Measurements from ENCODE around the gene ILDR1.

The ILDR1 gene

DNA sequence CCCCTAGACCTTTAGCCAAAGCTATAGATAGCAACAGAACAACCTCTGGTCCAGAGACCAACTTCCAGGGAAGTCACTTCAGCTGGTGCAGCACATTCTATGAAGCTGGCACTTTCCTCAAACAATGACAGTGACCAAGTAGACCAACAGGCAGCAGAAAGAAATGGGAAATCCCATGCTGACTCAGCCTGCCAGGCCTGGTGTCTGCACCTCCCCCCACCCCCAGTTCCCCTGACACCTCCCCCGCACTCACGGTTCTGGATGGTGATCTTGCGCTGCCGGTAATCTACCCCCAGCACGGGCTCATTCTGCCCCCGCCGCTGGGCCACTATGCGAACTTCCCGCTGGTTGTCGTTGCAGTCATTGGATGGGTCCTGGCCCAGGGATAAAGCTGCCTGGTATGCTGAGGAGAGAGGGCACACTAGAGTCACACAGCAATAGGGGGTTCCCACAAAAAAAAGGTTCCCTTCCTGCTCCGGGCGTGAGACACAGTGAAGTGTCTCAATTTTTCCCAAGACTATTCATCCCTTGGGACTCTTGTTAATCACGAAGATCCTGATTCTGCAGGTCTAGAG, 17.0 kb downstream of the ILDR1 start:
- H3K9ac ChIP-seq (ENCODE audit: insufficient read length, low read depth) = no peak overlapping the region
- no peak for TF ChIP-seq YY1 (IDR thresholded peaks at IDR 0.05; ENCODE audit: insufficient read depth, insufficient read length)
- TF ChIP-seq ZNF274 (IDR thresholded peaks at IDR 0.05; ENCODE audit: low read depth, low read length) = no peak
- no peak for DNase-seq (ENCODE audit: low read depth, low spot score)
- H3K9me3 ChIP-seq (ENCODE audit: insufficient read depth, low read length) = no peaks in the 10 kb centered on the region
- no peak overlapping the region for H3K4me3 ChIP-seq (ENCODE audit: insufficient read length, low read depth)
- peaks cover 2% of the 10 kb centered on the region for H3K4me1 ChIP-seq (ENCODE audit: insufficient read depth, insufficient read length)
- no peaks in the 10 kb centered on the region for H3K36me3 ChIP-seq (ENCODE audit: insufficient read depth, insufficient read length, low read length)
- H3K27me3 ChIP-seq (ENCODE audit: insufficient read depth, insufficient read length) = no peaks in the 10 kb centered on the region

GRCh38 chr3:122004107-122004506, 17.9 kb downstream of the ILDR1 start:
- Histone ChIP-seq H3K4me1 (ENCODE audit: insufficient read depth, insufficient read length) (peaks cover 2% of the 10 kb centered on the region), H3K4me3 (ENCODE audit: insufficient read length, low read depth) (no peak overlapping the region), H3K9ac (ENCODE audit: insufficient read length, low read depth) (no peak overlapping the region), H3K9me3 (ENCODE audit: insufficient read depth, low read length) (no peaks in the 10 kb centered on the region), H3K36me3 (ENCODE audit: insufficient read depth, insufficient read length, low read length) (no peaks in the 10 kb centered on the region), H3K27me3 (ENCODE audit: insufficient read depth, insufficient read length) (no peaks in the 10 kb centered on the region)
- no peak for TF ChIP-seq YY1 (IDR thresholded peaks at IDR 0.05; ENCODE audit: insufficient read depth, insufficient read length)
- TF ChIP-seq SUZ12 (IDR thresholded peaks at IDR 0.05; ENCODE audit: extremely low read depth, insufficient read depth, insufficient read length) = no peak
- TF ChIP-seq ZNF274 (IDR thresholded peaks at IDR 0.05; ENCODE audit: low read depth, low read length) = no peak
- no peak for DNase-seq (ENCODE audit: low read depth, low spot score)

GRCh38 chr3:122003606-122004005, 18.4 kb downstream of the ILDR1 start:
- H3K9me3 ChIP-seq (ENCODE audit: insufficient read depth, low read length) = no peaks in the 10 kb centered on the region
- H3K4me3 ChIP-seq (ENCODE audit: insufficient read length, low read depth) = no peak overlapping the region
- H3K27me3 ChIP-seq (ENCODE audit: insufficient read depth, insufficient read length) = no peaks in the 10 kb centered on the region
- H3K4me1 ChIP-seq (ENCODE audit: insufficient read depth, insufficient read length) = peaks cover 2% of the 10 kb centered on the region
- no peak for DNase-seq (ENCODE audit: low read depth, low spot score)
- no peak overlapping the region for H3K9ac ChIP-seq (ENCODE audit: insufficient read length, low read depth)
- no peak for TF ChIP-seq YY1 (IDR thresholded peaks at IDR 0.05; ENCODE audit: insufficient read depth, insufficient read length)
- no peaks in the 10 kb centered on the region for H3K36me3 ChIP-seq (ENCODE audit: insufficient read depth, insufficient read length, low read length)

DNA sequence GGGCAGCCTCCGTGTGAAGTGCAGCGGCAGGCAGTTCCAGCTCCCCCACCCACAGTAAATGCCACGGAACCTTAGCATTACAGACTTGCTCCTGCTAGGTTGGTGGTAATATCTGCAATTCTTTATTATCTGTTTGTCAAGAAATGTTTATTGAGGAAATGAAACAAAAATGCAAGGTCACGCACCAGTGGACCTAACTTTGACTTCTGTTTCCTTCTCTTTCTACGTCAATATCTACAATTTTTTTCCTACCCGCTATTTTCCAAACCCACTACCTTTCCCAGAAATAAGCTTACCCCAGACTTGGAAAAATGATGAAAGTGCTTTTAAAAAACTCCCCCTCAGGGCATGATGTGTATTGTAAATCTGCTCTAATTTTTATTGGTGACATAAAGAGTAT, 18.9 kb downstream of the ILDR1 start:
- no peak for DNase-seq (ENCODE audit: low read depth, low spot score)
- Histone ChIP-seq H3K4me1 (ENCODE audit: insufficient read depth, insufficient read length) (peaks cover 2% of the 10 kb centered on the region), H3K9ac (ENCODE audit: insufficient read length, low read depth) (no peak overlapping the region), H3K4me3 (ENCODE audit: insufficient read length, low read depth) (no peak overlapping the region), H3K9me3 (ENCODE audit: insufficient read depth, low read length) (no peaks in the 10 kb centered on the region), H3K27me3 (ENCODE audit: insufficient read depth, insufficient read length) (no peaks in the 10 kb centered on the region), H3K36me3 (ENCODE audit: insufficient read depth, insufficient read length, low read length) (no peaks in the 10 kb centered on the region)
- no peak for TF ChIP-seq SUZ12 (IDR thresholded peaks at IDR 0.05; ENCODE audit: extremely low read depth, insufficient read depth, insufficient read length)
- TF ChIP-seq ZNF274 (IDR thresholded peaks at IDR 0.05; ENCODE audit: low read depth, low read length) = no peak
- TF ChIP-seq YY1 (IDR thresholded peaks at IDR 0.05; ENCODE audit: insufficient read depth, insufficient read length) = no peak

GRCh38 chr3:122002611-122003010, 19.4 kb downstream of the ILDR1 start:
- Histone ChIP-seq H3K4me3 (ENCODE audit: insufficient read length, low read depth) (no peak overlapping the region), H3K4me1 (ENCODE audit: insufficient read depth, insufficient read length) (peaks cover 2% of the 10 kb centered on the region), H3K9me3 (ENCODE audit: insufficient read depth, low read length) (no peaks in the 10 kb centered on the region), H3K36me3 (ENCODE audit: insufficient read depth, insufficient read length, low read length) (no peaks in the 10 kb centered on the region), H3K27me3 (ENCODE audit: insufficient read depth, insufficient read length) (no peaks in the 10 kb centered on the region), H3K9ac (ENCODE audit: insufficient read length, low read depth) (no peak overlapping the region)
- no peak for DNase-seq (ENCODE audit: low read depth, low spot score)
- TF ChIP-seq ZNF274 (IDR thresholded peaks at IDR 0.05; ENCODE audit: low read depth, low read length) (no peak), YY1 (IDR thresholded peaks at IDR 0.05; ENCODE audit: insufficient read depth, insufficient read length) (no peak), SUZ12 (IDR thresholded peaks at IDR 0.05; ENCODE audit: extremely low read depth, insufficient read depth, insufficient read length) (no peak)

DNA sequence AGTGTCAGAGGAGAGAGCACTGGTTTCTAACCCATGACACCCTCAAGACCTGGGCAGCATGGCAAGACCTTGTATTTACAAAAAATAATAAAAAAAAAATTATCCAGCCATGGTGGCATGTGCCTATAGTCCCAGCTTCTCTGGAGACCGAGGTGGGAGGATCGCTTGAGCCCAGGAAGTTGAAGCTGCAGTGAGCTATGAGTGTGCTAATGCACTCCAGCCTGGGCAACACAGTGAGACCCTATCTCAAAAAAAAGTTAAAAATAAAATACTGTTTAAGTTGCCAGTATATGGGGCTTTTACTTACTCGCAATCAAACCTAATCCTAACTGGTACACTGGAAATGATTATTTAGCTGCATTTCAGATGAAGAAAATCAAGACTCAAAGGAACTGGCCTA, 20.2 kb downstream of the ILDR1 start:
- no peak for DNase-seq (ENCODE audit: low read depth, low spot score)
- Histone ChIP-seq H3K4me1 (ENCODE audit: insufficient read depth, insufficient read length) (peaks cover 2% of the 10 kb centered on the region), H3K4me3 (ENCODE audit: insufficient read length, low read depth) (no peak overlapping the region), H3K9me3 (ENCODE audit: insufficient read depth, low read length) (no peaks in the 10 kb centered on the region), H3K9ac (ENCODE audit: insufficient read length, low read depth) (no peak overlapping the region), H3K27me3 (ENCODE audit: insufficient read depth, insufficient read length) (no peaks in the 10 kb centered on the region), H3K36me3 (ENCODE audit: insufficient read depth, insufficient read length, low read length) (no peaks in the 10 kb centered on the region)
- no peak for TF ChIP-seq ZNF274 (IDR thresholded peaks at IDR 0.05; ENCODE audit: low read depth, low read length)
- TF ChIP-seq YY1 (IDR thresholded peaks at IDR 0.05; ENCODE audit: insufficient read depth, insufficient read length) = no peak
- TF ChIP-seq SUZ12 (IDR thresholded peaks at IDR 0.05; ENCODE audit: extremely low read depth, insufficient read depth, insufficient read length) = no peak

DNA sequence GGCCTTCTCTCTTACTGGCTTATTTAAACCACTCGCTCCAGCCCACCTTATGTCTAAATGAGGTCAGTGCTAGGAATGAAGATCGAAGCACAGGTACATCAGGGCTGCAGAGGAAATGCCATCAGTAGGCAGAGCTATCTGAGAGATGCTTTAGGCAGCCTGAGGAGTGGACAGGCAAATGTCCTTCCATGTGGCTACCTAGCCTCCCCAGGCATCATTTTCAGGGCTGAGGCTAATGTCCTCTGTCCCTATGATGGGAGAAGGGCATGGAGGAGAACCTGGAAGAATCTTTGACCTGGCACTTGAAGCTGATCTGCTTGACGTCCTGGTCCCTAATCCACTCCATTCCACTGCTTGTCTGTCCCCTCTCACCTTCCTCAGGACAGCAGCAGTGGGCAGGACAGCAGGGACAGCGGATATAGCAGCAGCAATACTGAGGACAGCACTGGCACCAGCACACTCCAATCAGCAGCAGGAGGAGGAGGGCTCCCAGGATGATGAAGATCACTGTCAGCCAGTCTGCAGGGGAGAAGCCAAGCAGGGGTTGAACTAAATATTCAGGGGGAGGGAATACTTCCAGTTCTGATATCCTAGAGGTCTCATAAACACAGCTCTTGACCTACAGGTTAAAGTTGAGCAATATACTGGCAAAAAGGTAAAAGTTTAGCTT, 21.0 kb downstream of the ILDR1 start:
- Histone ChIP-seq H3K9ac (ENCODE audit: insufficient read length, low read depth) (no peak overlapping the region), H3K36me3 (ENCODE audit: insufficient read depth, insufficient read length, low read length) (no peaks in the 10 kb centered on the region), H3K4me1 (ENCODE audit: insufficient read depth, insufficient read length) (peaks cover 2% of the 10 kb centered on the region), H3K27me3 (ENCODE audit: insufficient read depth, insufficient read length) (no peaks in the 10 kb centered on the region), H3K4me3 (ENCODE audit: insufficient read length, low read depth) (no peak overlapping the region), H3K9me3 (ENCODE audit: insufficient read depth, low read length) (no peaks in the 10 kb centered on the region)
- TF ChIP-seq SUZ12 (IDR thresholded peaks at IDR 0.05; ENCODE audit: extremely low read depth, insufficient read depth, insufficient read length) = no peak
- TF ChIP-seq ZNF274 (IDR thresholded peaks at IDR 0.05; ENCODE audit: low read depth, low read length) = no peak
- no peak for TF ChIP-seq YY1 (IDR thresholded peaks at IDR 0.05; ENCODE audit: insufficient read depth, insufficient read length)
- DNase-seq (ENCODE audit: low read depth, low spot score) = no peak
